GM15510 (cell line): ENCODE measurements around the gene C9orf57.

Experiments
- POLR2A ChIP-seq: IDR thresholded peaks from 3 replicates; pipeline ENCODE4 v1.6.1; 2011; ENCODE audit warnings: borderline replicate concordance; ENCODE audit not compliant: insufficient read length; ENCODE audit errors: extremely low read depth

C9orf57 gene

GRCh38 chr9:72060513-72060912, at the start of gene C9orf57:
Gene C9orf57, minus strand, starts transcription at chr9:72060613. Its CDS starts 1,282 bp downstream, at chr9:72059331.
- no peak for TF ChIP-seq POLR2A

- TF ChIP-seq POLR2A = no peak
Measured at GRCh38 chr9:72102520-72102919, 42.1 kb upstream of the C9orf57 start.

GRCh38 chr9:72092820-72093219, 32.4 kb upstream of the C9orf57 start:
- TF ChIP-seq POLR2A = no peak

- TF ChIP-seq POLR2A = no peak
Measured at GRCh38 chr9:72089451-72090130, 29.2 kb upstream of the C9orf57 start.

GRCh38 chr9:72082536-72082935, 22.1 kb upstream of the C9orf57 start:
- TF ChIP-seq POLR2A = no peak

- TF ChIP-seq POLR2A = no peak
Measured at GRCh38 chr9:72065076-72065475, 4.7 kb upstream of the C9orf57 start.

- no peak for TF ChIP-seq POLR2A
Measured at GRCh38 chr9:72052122-72052521, 8.3 kb downstream of the C9orf57 start.

- no peak for TF ChIP-seq POLR2A
Measured at GRCh38 chr9:72048850-72049249, 11.6 kb downstream of the C9orf57 start.

GRCh38 chr9:72046630-72047456, 13.6 kb downstream of the C9orf57 start:
- no peak for TF ChIP-seq POLR2A

- TF ChIP-seq POLR2A = no peak
Measured at GRCh38 chr9:72044095-72044494, 16.3 kb downstream of the C9orf57 start.

GRCh38 chr9:72043576-72043975, 16.8 kb downstream of the C9orf57 start:
- no peak for TF ChIP-seq POLR2A

GRCh38 chr9:72042928-72043327, 17.5 kb downstream of the C9orf57 start:
- TF ChIP-seq POLR2A = no peak

GRCh38 chr9:72041775-72042194, 18.6 kb downstream of the C9orf57 start:
- TF ChIP-seq POLR2A = no peak

GRCh38 chr9:72041369-72041768, 19.0 kb downstream of the C9orf57 start:
- TF ChIP-seq POLR2A = no peak

- no peak for TF ChIP-seq POLR2A
Measured at GRCh38 chr9:72039532-72039931, 20.9 kb downstream of the C9orf57 start.
